Right renal pelvis (tissue), 4 donors: ENCODE measurements around the gene SKIL. TPM values are rescaled to one million over a fixed set of nuclear protein-coding genes. Genes with fewer than 3 reads are reported as not detected.
A peak's percentile ranks its signal among the peaks of the same experiment; 100 is the strongest.

Source experiments
- DNase-seq, 4 donors: peaks; one replicate each; pipeline ENCODE4 v3.0.0-alpha.2; 2013; ENCODE audit warnings: low read depth in 4 of 4, low spot score in 3 of 4, missing footprints in 1 of 4
- polyA plus RNA-seq, 4 donors: library from polyadenylated mRNA; unstranded; fragments of 120-200 nt; gene quantifications; one replicate each; pipeline ENCODE4 v1.2.1, GENCODE V29; 2013; ENCODE audit not compliant: insufficient read length in 4 of 4

Gene SKIL
- polyA plus RNA-seq, 4 donors = 39.4 to 45.7 (median 45.1) TPM

DNA sequence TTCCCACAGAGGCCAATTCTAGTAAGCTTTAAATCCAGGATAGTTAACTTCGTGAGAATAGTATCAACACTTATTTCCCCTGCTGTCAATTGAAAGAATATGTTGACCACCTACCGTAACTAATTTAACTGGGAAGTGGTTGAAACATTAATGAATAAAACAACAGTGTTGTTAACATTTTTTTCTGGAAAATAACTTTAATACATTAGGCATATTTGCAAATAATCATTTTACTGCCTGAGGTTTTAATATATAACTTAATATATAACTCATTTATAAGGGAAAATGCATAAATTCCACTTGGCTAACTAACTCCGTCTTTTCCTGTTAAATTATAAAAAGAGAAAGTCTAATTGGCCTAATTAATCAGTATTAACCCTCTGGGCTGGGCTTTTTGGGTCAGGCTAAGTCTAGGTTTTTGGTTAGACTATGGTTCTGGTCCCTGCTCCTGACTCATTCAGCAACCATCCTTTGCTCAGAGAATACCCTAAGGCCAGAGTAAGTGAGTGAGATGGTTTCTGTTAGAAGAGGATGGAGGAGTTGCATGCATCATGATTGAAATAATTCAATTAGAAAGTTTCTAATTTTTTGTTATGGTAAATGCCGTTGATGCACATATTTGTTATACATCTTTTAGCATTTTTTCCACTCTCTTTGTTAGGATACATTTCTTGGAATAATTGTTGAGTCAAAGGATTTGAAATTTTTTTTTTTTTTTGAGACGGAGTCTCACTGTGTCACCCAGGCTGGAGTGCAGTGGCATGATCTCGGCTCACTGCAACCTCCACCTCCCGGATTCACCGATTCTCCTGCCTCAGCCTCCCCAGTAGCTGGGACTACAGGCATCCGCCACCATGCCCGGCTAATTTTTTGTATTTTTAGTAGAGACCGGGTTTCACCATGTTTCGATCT, 10.8 kb upstream of the SKIL start:
- DNase-seq = no peak

- DNase-seq = no peak
Observed at GRCh38 chr3:170350515-170351413, 6.8 kb upstream of the SKIL start.

DNA sequence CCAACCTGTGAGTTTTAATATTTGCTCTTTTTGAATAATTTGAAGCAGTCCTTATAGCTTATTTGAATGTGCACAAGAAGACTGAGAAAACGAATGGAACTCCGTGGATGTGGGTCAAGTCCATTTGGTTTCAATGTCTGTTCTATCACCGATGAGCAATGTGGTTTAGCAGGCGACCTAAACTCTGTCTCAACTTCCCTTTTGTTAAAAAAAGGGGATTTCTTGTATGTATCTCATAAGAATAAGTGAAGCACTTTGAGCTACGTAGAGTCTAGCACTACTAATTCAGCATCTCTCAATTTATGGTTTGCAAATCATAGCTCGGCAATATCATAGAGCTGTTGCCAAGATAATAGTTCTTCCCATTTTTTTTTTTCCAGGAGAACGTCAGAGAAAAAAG, 4.6 kb upstream of the SKIL start:
- no peak for DNase-seq

- no peak for DNase-seq
Observed at GRCh38 chr3:170353485-170353884, 4.0 kb upstream of the SKIL start.

DNA sequence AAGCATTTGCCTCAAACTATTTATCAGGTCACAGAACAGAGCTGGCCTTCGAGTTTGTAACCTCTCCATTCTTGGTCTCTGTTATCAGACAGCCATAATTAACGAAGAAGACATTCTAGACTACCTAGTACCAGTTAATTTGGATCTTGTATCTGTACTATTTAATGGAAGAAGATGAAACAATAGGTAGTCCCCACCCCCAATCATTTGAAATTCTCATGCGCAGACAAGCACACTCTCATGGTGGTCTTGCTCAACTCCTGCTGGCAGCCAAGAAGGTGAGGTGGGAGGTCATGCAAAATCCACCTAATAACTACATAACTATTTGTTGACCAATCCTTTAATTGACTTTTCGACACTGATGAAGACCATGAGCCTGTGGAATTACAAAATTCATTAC, 2.8 kb upstream of the SKIL start:
- no peak for DNase-seq

DNA sequence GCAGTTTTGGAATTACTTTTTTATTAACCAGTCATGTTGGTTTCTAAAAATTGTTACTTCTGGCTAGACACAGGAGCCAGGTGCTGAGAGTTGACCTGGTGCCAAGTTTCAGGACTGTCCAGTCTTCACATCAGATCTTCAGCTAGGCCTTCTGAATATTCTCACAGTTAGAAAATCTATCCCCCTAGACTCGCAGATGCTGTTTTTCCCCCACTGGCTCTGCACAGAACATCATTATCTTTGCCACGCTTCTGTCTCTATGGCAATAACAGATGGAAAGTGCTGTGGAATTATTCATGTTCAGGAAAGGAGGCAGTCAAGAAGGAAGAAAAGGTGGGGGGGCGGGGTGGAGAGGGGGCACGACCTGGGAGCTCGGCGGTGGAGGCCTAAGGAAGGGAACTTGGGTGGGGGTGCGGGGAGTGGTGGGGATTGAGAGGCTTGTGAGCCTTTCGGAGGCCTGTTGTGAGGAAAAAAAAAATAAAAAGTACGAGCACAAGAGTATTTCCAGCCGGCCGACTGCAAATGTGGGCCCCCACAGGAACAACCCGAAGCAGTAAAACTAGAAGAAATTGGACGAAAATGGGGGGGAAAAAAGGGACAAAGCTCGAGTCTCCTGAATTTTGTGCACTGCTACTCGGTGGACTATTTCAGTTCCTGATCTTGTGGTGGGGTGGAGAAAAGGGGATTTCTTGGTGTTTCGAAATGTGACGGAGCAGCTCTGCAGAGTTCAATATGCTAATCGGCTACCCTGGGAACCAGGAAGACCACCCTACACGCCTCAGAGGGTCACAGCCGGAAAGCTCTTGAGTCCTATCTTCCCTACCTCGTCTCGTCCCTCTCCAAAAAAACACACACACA, 1.5 kb upstream of the SKIL start:
- peak; percentile 37 to 73 (median 50) for DNase-seq

- DNase-seq = peak; percentile 69 to 75 (median 73)
Observed at GRCh38 chr3:170356596-170357175, 829 bp upstream of the SKIL start.

GRCh38 chr3:170358042-170359010, 811 bp downstream of the SKIL start:
- DNase-seq = peak in 3 of 4 donors; percentile 64 to 69 (median 68)

GRCh38 chr3:170359178-170359704, 1.7 kb downstream of the SKIL start:
- no peak for DNase-seq

GRCh38 chr3:170360466-170360865, 3.0 kb downstream of the SKIL start:
- DNase-seq = no peak

DNA sequence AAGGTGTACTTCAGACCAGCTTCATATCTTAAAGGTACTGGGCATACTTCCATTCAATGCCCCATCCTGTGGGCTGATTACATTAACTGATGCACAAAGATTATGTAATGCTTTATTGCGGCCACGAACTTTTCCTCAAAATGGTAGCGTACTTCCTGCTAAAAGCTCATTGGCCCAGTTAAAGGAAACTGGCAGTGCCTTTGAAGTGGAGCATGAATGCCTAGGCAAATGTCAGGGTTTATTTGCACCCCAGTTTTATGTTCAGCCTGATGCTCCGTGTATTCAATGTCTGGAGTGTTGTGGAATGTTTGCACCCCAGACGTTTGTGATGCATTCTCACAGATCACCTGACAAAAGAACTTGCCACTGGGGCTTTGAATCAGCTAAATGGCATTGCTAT, 3.4 kb downstream of the SKIL start:
- no peak for DNase-seq

- DNase-seq = no peak
Observed at GRCh38 chr3:170361711-170362110, 4.2 kb downstream of the SKIL start.

GRCh38 chr3:170363471-170363994, 6.0 kb downstream of the SKIL start:
- no peak for DNase-seq

DNA sequence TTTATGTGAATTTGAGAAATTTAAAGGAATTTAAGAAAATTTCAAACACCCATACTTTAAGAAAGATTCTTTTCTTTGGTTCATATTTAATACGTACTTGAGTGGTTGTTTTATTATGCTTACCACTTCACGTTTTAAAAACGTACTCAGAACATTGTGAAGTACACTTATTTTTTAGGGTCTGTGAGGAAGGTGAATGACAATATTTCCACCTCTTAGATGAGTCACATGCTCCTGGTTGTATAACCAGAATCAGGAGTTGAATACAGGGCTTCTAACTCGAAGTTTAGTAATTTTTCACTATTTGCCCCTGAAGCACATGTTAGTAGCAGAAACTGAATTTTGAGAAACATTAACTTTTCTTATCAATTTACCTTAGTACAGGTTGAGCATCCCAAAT, 7.5 kb downstream of the SKIL start:
- DNase-seq = no peak

GRCh38 chr3:170367797-170368196, 10.3 kb downstream of the SKIL start:
- DNase-seq = no peak

DNA sequence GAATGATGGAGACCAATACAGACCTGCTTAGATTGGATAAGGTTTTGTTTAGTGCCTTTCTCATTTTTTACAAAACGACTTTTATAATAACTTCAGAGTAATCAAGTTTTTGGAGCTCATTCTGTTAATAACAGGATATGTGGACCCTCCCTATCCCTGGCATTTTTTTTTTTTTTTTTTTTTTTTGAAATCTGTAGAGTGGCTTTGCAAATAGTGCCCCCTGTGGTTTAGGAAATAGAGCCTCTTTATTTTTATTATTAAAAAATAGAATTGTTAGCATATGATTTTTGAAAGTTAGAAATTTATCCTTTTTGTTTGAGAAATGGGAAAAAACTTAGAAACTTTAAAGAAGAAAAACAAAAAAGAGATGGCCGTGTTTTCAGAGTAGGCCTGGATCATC, 11.4 kb downstream of the SKIL start:
- no peak for DNase-seq

- no peak for DNase-seq
Observed at GRCh38 chr3:170372190-170372879, 14.8 kb downstream of the SKIL start.

- no peak for DNase-seq
Observed at GRCh38 chr3:170383567-170383966, 26.1 kb downstream of the SKIL start.
